Keratinocyte (primary cell): ENCODE data around the gene CDH13.

Source experiments
- CTCF ChIP-seq, 3 experiments: IDR thresholded peaks in 1 of 3; conservative IDR thresholded peaks in 1 of 3; optimal IDR thresholded peaks in 1 of 3; 2 replicates in 2 of 3; 3 replicates in 1 of 3; pipeline versions ENCODE3 to v1.5.1; 2011; ENCODE audit warnings: low read length in 3 of 3, mild to moderate bottlenecking in 3 of 3, moderate library complexity in 2 of 3, control low read depth in 1 of 3, inconsistent platforms in 1 of 3; ENCODE audit not compliant: insufficient read depth in 2 of 3; ENCODE audit errors: extremely low read depth in 1 of 3
- EZH2 ChIP-seq: IDR thresholded peaks from one replicate; pipeline ENCODE4 v1.6.1; 2012; ENCODE audit warnings: inconsistent platforms, mild to moderate bottlenecking, low read length, moderate library complexity

- TF ChIP-seq CTCF (optimal IDR thresholded peaks at IDR 0.05 in 1 of 3, IDR thresholded peaks at IDR 0.05 in 1 of 3, conservative IDR thresholded peaks at IDR 0.05 in 1 of 3; ENCODE audit: extremely low read depth in 1 of 3, insufficient read depth in 2 of 3, low read length in 3 of 3) (peak in 1 of 3 experiments; percentile 8), EZH2 (no peak)
These were observed 1165.6 kb downstream of the CDH13 start for GRCh38 chr16:83792391-83792790.
